GM10266 (cell line): ENCODE data around the gene TNIK.

Experiments used
- DNase-seq: peaks from one replicate; pipeline ENCODE4 v3.0.0; 2012; ENCODE audit errors: extremely low spot score
- CTCF ChIP-seq: IDR thresholded peaks from 2 replicates; pipeline ENCODE4 v1.5.1; 2012; ENCODE audit warnings: mild to moderate bottlenecking, low read depth; ENCODE audit not compliant: control insufficient read depth, insufficient read depth; ENCODE audit errors: missing control alignments

TNIK gene

GRCh38 chr3:171150945-171151344, 309.3 kb downstream of the TNIK start:
- TF ChIP-seq CTCF = no peak
- DNase-seq = no peak

DNA sequence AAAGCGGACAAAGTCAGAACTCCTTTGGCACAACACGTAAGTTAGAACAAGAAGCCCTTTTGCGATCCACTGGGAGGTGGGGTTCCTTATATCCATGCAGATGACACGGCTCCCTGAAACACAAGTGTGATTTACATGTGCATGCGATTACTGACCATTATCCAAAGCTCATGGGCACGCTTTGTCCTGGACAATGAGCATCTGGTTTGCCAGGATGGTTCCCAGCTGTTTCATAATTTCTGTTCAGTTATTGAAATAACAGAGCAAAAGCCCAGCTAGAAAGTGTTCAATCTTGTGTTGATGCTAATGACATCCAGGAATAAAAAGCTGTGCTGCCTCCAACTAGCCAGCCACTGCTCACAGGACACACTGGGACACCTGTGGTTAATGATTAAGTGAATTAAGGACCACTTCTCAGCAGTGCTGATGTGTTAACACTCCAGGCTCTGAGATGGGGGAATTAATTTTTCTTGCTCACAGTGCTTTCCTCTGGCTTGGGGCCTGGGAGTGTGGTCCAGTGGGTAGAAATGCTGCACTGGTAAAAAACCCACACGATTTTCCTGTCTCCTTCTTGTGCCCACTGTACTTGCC, 310.6 kb downstream of the TNIK start:
- no peak for TF ChIP-seq CTCF
- DNase-seq = no peak

DNA sequence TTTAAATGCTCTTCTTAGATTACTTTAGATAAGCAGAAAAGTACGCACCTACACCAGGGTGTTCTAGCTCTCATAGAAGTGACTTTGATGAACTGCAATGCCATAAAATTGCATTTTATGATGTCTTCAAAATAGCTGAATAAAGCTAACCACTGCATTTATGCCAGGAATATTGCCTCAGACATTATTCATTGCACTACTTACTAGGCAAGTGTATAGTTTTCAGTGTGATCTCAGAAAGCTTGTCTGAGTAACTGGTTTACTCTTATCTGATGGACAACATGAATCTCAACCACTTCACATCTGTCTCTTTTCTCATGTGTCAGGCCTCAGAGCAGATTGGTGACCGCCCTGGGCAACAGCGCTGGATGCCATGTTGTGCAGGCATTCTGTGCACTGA, 314.4 kb downstream of the TNIK start:
- DNase-seq = no peak
- no peak for TF ChIP-seq CTCF

DNA sequence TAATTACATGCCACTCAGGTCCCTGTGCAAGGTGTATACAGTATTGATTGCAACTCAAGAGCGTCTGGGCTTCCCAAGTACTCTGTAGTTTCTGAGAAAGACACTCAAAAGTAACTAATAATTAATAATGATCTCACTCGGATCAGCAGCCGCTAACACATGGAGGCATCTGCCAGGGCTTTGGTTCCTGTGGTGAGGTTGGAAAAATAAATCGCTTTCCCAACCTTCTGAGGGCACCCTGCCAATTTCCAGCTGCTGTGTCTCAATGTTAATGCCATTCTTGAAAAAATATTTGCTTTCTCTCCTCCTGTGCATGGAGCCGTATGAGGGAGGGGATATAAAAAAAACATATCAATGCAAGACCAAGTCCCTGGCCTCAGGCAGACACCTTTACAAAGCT, 317.2 kb downstream of the TNIK start:
- TF ChIP-seq CTCF = no peak
- no peak for DNase-seq

GRCh38 chr3:171140246-171140645, 320.0 kb downstream of the TNIK start:
- no peak for DNase-seq
- TF ChIP-seq CTCF = no peak

DNA sequence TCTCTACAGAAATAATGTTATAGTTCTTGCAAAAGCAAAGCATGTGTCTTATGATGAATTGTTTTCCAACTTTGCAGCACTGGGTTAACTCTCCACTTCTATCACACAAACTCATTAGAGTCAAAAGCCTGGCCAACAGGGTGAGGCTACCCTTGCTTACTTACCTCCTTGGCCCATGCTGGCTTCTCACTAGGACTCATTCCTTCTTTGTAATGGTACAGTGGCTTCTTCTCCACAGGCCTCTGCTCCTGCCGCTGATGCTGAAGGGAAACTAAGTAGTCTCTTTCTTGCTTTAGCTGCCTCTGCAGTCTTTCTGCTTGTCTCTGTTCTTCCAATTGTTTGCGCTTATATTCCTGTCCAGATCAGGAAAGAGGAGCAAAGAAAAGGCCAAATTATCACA, 322.2 kb downstream of the TNIK start:
- TF ChIP-seq CTCF = no peak
- DNase-seq = no peak

DNA sequence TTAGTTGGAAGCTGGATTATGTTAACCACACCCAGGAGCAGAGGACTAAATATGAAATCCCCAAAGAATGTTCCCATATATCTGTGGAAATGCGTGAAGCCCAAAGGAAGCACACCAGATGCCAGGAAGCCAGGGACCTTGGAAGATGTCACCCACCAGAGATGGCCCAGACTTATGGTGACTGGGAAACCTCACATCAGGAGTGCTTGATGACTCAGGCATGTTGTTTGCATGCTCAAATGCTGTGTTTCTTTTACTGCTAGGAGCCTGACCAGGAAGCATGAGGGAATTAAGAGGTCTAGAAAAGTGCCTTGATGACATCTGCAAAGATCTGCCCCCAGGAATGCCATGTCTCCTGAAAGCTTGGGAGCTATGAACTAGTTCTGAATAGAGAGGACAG, 324.7 kb downstream of the TNIK start:
- DNase-seq = no peak
- no peak for TF ChIP-seq CTCF
